ENCODE data around the gene SNRNP40. TPM values are rescaled to one million over a fixed set of nuclear protein-coding genes. Genes with fewer than 3 reads are reported as not detected.

The SNRNP40 gene
- polyA plus RNA-seq, 3 donors, result 25.6 to 56.4 (median 50.9) TPM

DNA sequence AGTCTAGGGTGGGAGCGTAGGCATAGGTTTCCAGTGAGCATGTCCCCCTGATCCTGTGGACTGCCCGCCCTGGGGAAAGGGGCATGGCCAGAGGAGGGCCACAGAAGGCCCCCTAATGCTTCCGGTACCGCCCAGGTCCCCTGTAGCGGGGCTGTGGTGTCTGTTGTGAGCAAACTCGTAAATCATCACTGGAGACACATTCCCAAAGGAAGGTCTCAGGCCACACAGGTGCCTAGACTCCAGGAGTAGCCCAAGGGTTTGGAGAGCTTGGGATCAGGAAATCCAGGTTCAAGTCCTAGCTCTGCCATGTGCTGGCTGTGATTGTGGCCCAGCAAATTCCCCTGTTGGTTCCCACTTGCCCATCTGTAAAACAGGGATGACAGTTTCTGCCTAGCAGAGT lies 77.1 kb downstream of the SNRNP40 start:
- H3K9ac ChIP-seq (ENCODE audit: insufficient read depth, low read length, poor library complexity, severe bottlenecking), result no peak overlapping the region
- no peak overlapping the region for H3K4me2 ChIP-seq (replicated peaks; ENCODE audit: extremely low read depth, low read length, poor library complexity, severe bottlenecking)
- peaks cover 5 to 17% (median 6%) of the 10 kb centered on the region in 3 donors for H3K27me3 Mint-ChIP-seq (ENCODE audit: low read depth in 3 of 3)
- H3K9me3 ChIP-seq (replicated peaks in 1 of 2; ENCODE audit: control insufficient read depth in 1 of 2, insufficient read depth in 1 of 2, low read length in 2 of 2), result no peaks in the 10 kb centered on the region
- no peaks in the 10 kb centered on the region for H3K79me2 ChIP-seq (ENCODE audit: insufficient read depth, low read length)
- no peaks in the 10 kb centered on the region for H3K36me3 ChIP-seq (replicated peaks in 1 of 2; ENCODE audit: control insufficient read depth in 1 of 2, insufficient read depth in 2 of 2, low read length in 2 of 2)
- no peaks in the 10 kb centered on the region for H4K20me1 ChIP-seq (ENCODE audit: insufficient read depth, low read length)
- no peak overlapping the region for H3K4me3 ChIP-seq (replicated peaks in 1 of 3; ENCODE audit: low read depth in 2 of 3, low read length in 3 of 3)
- WGBS (ENCODE audit: insufficient coverage), result 96% methylated on average over 6 of the region's 6 CpGs
- TF ChIP-seq, protein P1, sequence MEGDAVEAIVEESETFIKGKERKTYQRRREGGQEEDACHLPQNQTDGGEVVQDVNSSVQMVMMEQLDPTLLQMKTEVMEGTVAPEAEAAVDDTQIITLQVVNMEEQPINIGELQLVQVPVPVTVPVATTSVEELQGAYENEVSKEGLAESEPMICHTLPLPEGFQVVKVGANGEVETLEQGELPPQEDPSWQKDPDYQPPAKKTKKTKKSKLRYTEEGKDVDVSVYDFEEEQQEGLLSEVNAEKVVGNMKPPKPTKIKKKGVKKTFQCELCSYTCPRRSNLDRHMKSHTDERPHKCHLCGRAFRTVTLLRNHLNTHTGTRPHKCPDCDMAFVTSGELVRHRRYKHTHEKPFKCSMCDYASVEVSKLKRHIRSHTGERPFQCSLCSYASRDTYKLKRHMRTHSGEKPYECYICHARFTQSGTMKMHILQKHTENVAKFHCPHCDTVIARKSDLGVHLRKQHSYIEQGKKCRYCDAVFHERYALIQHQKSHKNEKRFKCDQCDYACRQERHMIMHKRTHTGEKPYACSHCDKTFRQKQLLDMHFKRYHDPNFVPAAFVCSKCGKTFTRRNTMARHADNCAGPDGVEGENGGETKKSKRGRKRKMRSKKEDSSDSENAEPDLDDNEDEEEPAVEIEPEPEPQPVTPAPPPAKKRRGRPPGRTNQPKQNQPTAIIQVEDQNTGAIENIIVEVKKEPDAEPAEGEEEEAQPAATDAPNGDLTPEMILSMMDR (IDR thresholded peaks at IDR 0.05), result no peak
- H3K9me3 Mint-ChIP-seq, result no peaks in the 10 kb centered on the region
- no peaks in the 10 kb centered on the region for H3K4me1 Mint-ChIP-seq
- no peak overlapping the region for H3K27ac ChIP-seq (ENCODE audit: low read depth in 1 of 2, low read length in 2 of 2)
- no peaks in the 10 kb centered on the region for H3K36me3 Mint-ChIP-seq
- H3K4me3 Mint-ChIP-seq, result no peak overlapping the region
- intact Hi-C loops (cut with micrococcal nuclease), result no loop called here
- no peaks in the 10 kb centered on the region for H3K4me1 ChIP-seq (ENCODE audit: control insufficient read depth in 1 of 2, insufficient read depth in 2 of 2, low read length in 2 of 2)
- no peaks in the 10 kb centered on the region for H3K27me3 ChIP-seq (ENCODE audit: control insufficient read depth in 2 of 2, insufficient read depth in 2 of 2, low read length in 2 of 2)
- no peak overlapping the region for H3K27ac Mint-ChIP-seq
- no peak overlapping the region for H2AFZ ChIP-seq (ENCODE audit: insufficient read depth, low read depth, low read length, poor library complexity, severe bottlenecking)
- DNase-seq, result no peak

DNA sequence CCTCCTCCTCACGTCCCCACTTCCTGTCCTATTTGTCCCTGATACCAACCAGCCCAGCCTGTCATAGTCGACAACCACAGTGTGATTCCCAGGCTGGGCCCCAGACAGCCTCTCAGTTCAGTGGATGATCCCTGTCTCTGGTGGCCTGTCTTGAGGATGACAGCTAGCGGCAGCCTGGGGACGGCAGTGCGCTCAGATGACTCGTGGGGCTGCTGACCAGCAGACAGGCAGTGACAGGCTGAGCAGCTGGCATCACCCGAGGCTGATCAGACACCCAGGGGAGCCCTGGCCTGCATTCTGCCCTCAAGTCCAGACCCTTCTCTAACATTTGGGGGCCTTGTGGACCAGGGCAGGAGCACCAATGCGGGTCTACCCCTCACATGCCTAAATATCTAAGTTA lies 77.9 kb downstream of the SNRNP40 start:
- no peak overlapping the region for H3K27ac ChIP-seq (ENCODE audit: low read depth in 1 of 2, low read length in 2 of 2)
- no peaks in the 10 kb centered on the region for H3K27me3 ChIP-seq (ENCODE audit: control insufficient read depth in 2 of 2, insufficient read depth in 2 of 2, low read length in 2 of 2)
- no peak overlapping the region for H3K9ac ChIP-seq (ENCODE audit: insufficient read depth, low read length, poor library complexity, severe bottlenecking)
- Mint-ChIP-seq H3K9me3 (no peaks in the 10 kb centered on the region), H3K4me1 (no peaks in the 10 kb centered on the region), H3K27me3 (ENCODE audit: low read depth in 3 of 3) (peaks cover 5 to 17% (median 7%) of the 10 kb centered on the region in 3 donors), H3K36me3 (no peaks in the 10 kb centered on the region), H3K4me3 (no peak overlapping the region), H3K27ac (no peak overlapping the region)
- no peaks in the 10 kb centered on the region for H3K4me1 ChIP-seq (ENCODE audit: control insufficient read depth in 1 of 2, insufficient read depth in 2 of 2, low read length in 2 of 2)
- intact Hi-C loops (cut with micrococcal nuclease), result no loop called here
- no peaks in the 10 kb centered on the region for H3K79me2 ChIP-seq (ENCODE audit: insufficient read depth, low read length)
- no peak overlapping the region for H3K4me3 ChIP-seq (replicated peaks in 1 of 3; ENCODE audit: low read depth in 2 of 3, low read length in 3 of 3)
- no peaks in the 10 kb centered on the region for H4K20me1 ChIP-seq (ENCODE audit: insufficient read depth, low read length)
- no peaks in the 10 kb centered on the region for H3K9me3 ChIP-seq (replicated peaks in 1 of 2; ENCODE audit: control insufficient read depth in 1 of 2, insufficient read depth in 1 of 2, low read length in 2 of 2)
- no peak overlapping the region for H2AFZ ChIP-seq (ENCODE audit: insufficient read depth, low read depth, low read length, poor library complexity, severe bottlenecking)
- TF ChIP-seq, protein P1 (IDR thresholded peaks at IDR 0.05), result no peak
- H3K36me3 ChIP-seq (replicated peaks in 1 of 2; ENCODE audit: control insufficient read depth in 1 of 2, insufficient read depth in 2 of 2, low read length in 2 of 2), result no peaks in the 10 kb centered on the region
- H3K4me2 ChIP-seq (replicated peaks; ENCODE audit: extremely low read depth, low read length, poor library complexity, severe bottlenecking), result no peak overlapping the region
- no peak for DNase-seq
- 91% methylated on average over 7 of the region's 8 CpGs for WGBS (ENCODE audit: insufficient coverage)
